Astrocyte (in vitro differentiated cells and primary cell): ENCODE measurements around the gene TNNI2. TPM values are rescaled to one million over a fixed set of nuclear protein-coding genes. Genes with fewer than 3 reads are reported as not detected.

Experiments used
- DNase-seq: peaks from one replicate; pipeline ENCODE4 v3.0.0-alpha.2; 2010; ENCODE audit warnings: low read depth
- FAIRE-seq: peaks from 2 replicates; lab custom pipeline; 2011; peaks lifted over from hg19 to GRCh38; lab: Jason Lieb, UNC
- H2AFZ ChIP-seq: 2 replicates; pipeline ENCODE4 v1.6.0; 2012; ENCODE audit warnings: low read depth, low read length, inconsistent platforms
- H3K27ac ChIP-seq: 2 replicates; pipeline ENCODE4 v1.5.1; 2011; ENCODE audit warnings: low read depth, low read length, inconsistent platforms
- H3K27me3 ChIP-seq: 2 replicates; pipeline ENCODE4 v1.6.0; 2011; ENCODE audit warnings: low read length, inconsistent platforms; ENCODE audit not compliant: insufficient read depth
- H3K36me3 ChIP-seq: 2 replicates; pipeline ENCODE4 v1.5.1; 2011; ENCODE audit warnings: low read length, inconsistent platforms; ENCODE audit not compliant: insufficient read depth
- H3K4me1 ChIP-seq: 2 replicates; pipeline ENCODE4 v1.5.1; 2011; ENCODE audit warnings: low read length, inconsistent platforms; ENCODE audit not compliant: insufficient read depth
- H3K4me2 ChIP-seq: 2 replicates; pipeline ENCODE4 v1.6.0; 2012; ENCODE audit warnings: low read length, inconsistent platforms
- H3K4me3 ChIP-seq: 2 replicates; pipeline ENCODE4 v1.5.1; 2011; ENCODE audit warnings: low read depth, mild to moderate bottlenecking, low read length, inconsistent platforms; ENCODE audit not compliant: insufficient read depth
- H3K79me2 ChIP-seq: 2 replicates; pipeline ENCODE4 v1.6.0; 2012; ENCODE audit warnings: mild to moderate bottlenecking, low read length, inconsistent platforms; ENCODE audit not compliant: insufficient read depth
- H3K9ac ChIP-seq: 2 replicates; pipeline ENCODE4 v1.6.0; 2012; ENCODE audit warnings: mild to moderate bottlenecking, low read length, inconsistent platforms
- H3K9me3 ChIP-seq: 2 replicates; pipeline ENCODE4 v1.5.1; 2012; ENCODE audit warnings: low read depth, mild to moderate bottlenecking, low read length, inconsistent platforms; ENCODE audit not compliant: insufficient read depth
- H4K20me1 ChIP-seq: 2 replicates; pipeline ENCODE4 v1.6.0; 2012; ENCODE audit warnings: low read length, inconsistent platforms; ENCODE audit not compliant: insufficient read depth
- H3K27ac Mint-ChIP-seq: one replicate; pipeline ENCODE4 v1.8.0; 2021; ENCODE audit warnings: mild to moderate bottlenecking, mixed read lengths; ENCODE audit not compliant: unreplicated experiment
- H3K27me3 Mint-ChIP-seq: one replicate; pipeline ENCODE4 v1.8.0; 2021; ENCODE audit warnings: low read depth, mixed read lengths; ENCODE audit not compliant: unreplicated experiment
- H3K36me3 Mint-ChIP-seq: one replicate; pipeline ENCODE4 v1.8.0; 2021; ENCODE audit warnings: low read depth, mixed read lengths; ENCODE audit not compliant: unreplicated experiment
- H3K4me1 Mint-ChIP-seq: one replicate; pipeline ENCODE4 v1.8.0; 2021; ENCODE audit warnings: low read depth, mixed read lengths; ENCODE audit not compliant: unreplicated experiment
- H3K4me3 Mint-ChIP-seq: one replicate; pipeline ENCODE4 v1.8.0; 2021; ENCODE audit warnings: mild to moderate bottlenecking, moderate library complexity, mixed read lengths; ENCODE audit not compliant: unreplicated experiment
- H3K9me3 Mint-ChIP-seq: one replicate; pipeline ENCODE4 v1.8.0; 2021; ENCODE audit warnings: mild to moderate bottlenecking, mixed read lengths; ENCODE audit not compliant: unreplicated experiment
- EZH2 ChIP-seq: IDR thresholded peaks from 2 replicates; pipeline ENCODE4 v1.6.1; 2012; ENCODE audit warnings: mild to moderate bottlenecking, low read length, inconsistent platforms; ENCODE audit not compliant: insufficient read depth
- total RNA-seq: library from RNA; stranded (reverse); gene quantifications from 2 replicates; pipeline ENCODE4 v1.2.1, GENCODE V29; 2021
- TF ChIP-seq, protein P1 (sequence below): IDR thresholded peaks from 2 replicates; pipeline ENCODE4 v1.5.1; 2011; ENCODE audit warnings: low read depth, mild to moderate bottlenecking, inconsistent platforms, low read length, moderate library complexity; ENCODE audit not compliant: insufficient read depth

The TNNI2 gene
- total RNA-seq, 1 donor from 2014 or later, result not detected

DNA sequence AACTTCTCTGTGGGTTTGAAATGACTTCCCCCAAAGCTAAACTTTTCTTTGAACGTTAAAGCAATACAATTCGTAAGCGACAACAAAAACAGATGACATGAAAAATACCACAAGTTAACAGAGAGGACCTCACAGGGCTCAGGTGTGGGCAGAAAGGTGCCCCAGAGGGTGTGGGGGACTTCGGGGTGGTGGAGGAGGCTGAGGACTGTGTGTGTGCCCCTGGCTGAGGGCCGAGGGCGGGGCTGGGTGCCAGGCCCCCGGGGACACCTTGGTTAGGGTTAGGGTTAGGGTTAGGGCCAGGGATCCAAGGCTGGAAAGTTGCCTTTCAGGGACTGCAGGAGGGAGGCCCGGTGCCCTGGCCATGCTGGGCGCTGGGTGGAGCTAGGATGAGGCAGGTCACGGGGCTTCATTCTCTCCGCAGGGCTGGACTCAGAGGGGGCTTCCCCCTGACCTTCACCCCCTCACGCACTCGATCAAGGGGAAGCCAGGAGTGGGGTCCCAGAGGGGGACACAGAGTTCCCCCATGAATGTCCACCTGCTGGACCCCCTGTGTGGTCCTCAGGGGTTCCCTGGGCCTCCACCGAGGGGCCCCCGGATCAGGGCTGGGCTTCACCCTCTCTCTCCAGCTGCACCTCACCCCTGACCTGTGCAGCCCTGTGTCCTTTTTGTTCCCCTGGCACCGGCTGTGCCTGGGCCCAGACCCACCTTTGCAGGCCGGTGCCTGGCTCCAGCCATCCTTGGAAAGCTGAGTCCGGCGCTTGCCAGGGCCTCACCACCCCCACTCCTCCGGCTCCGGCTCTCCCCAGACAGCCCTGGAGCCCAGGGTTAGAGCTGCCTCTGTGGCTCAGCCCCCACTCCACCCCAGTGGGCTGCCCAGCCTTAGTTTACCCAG is 7.0 kb downstream of the TNNI2 start:
- H3K4me1 Mint-ChIP-seq, result no peaks in the 10 kb centered on the region

DNA sequence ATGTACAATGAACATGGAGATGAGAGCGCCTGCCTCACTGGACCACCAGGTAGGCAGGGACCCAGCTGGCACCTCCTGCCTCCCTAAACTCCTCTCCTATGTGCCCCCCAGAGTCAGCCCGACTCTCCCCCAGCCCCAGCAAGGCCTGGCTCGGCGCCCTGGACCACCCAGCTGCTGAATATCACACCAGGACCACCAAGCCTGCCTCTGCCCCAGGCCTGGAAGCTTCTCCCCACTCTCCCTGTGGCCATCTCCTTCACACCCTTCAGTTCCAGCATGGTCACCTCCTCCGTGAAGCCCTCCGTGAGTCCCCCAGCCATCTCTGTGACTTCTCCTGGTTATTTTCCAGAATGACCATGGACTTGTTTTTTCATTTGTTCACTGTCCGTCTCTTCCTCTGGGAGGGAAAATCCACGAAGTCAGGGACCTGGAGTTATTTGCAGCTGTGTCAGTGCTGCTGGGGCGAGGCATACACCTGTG is 7.7 kb downstream of the TNNI2 start:
- no peak overlapping the region for H3K4me3 ChIP-seq
- H3K27me3 Mint-ChIP-seq, result peaks cover 27% of the 10 kb centered on the region
- no peaks in the 10 kb centered on the region for H4K20me1 ChIP-seq
- H2AFZ ChIP-seq, result no peak overlapping the region
- H3K4me1 ChIP-seq, result peaks cover 3% of the 10 kb centered on the region
- TF ChIP-seq, protein P1, sequence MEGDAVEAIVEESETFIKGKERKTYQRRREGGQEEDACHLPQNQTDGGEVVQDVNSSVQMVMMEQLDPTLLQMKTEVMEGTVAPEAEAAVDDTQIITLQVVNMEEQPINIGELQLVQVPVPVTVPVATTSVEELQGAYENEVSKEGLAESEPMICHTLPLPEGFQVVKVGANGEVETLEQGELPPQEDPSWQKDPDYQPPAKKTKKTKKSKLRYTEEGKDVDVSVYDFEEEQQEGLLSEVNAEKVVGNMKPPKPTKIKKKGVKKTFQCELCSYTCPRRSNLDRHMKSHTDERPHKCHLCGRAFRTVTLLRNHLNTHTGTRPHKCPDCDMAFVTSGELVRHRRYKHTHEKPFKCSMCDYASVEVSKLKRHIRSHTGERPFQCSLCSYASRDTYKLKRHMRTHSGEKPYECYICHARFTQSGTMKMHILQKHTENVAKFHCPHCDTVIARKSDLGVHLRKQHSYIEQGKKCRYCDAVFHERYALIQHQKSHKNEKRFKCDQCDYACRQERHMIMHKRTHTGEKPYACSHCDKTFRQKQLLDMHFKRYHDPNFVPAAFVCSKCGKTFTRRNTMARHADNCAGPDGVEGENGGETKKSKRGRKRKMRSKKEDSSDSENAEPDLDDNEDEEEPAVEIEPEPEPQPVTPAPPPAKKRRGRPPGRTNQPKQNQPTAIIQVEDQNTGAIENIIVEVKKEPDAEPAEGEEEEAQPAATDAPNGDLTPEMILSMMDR, result no peak
- no peak for TF ChIP-seq EZH2
- no peak overlapping the region for H3K4me3 Mint-ChIP-seq
- no peak overlapping the region for H3K4me2 ChIP-seq
- H3K4me1 Mint-ChIP-seq, result no peaks in the 10 kb centered on the region
- no peak overlapping the region for H3K27ac Mint-ChIP-seq
- H3K9me3 ChIP-seq, result no peaks in the 10 kb centered on the region
- no peak overlapping the region for H3K9ac ChIP-seq
- FAIRE-seq (no peak), DNase-seq (no peak)
- no peaks in the 10 kb centered on the region for H3K79me2 ChIP-seq
- H3K9me3 Mint-ChIP-seq, result no peaks in the 10 kb centered on the region
- H3K27ac ChIP-seq, result no peak overlapping the region
- H3K36me3 ChIP-seq, result no peaks in the 10 kb centered on the region
- no peaks in the 10 kb centered on the region for H3K36me3 Mint-ChIP-seq
- peaks cover 6% of the 10 kb centered on the region for H3K27me3 ChIP-seq

More for the DNA sequence above, 7.0 kb downstream of the TNNI2 start:
- Mint-ChIP-seq H3K9me3 (no peaks in the 10 kb centered on the region), H3K36me3 (no peaks in the 10 kb centered on the region), H3K27ac (no peak overlapping the region), H3K4me3 (no peak overlapping the region), H3K27me3 (peaks cover 27% of the 10 kb centered on the region)
- H3K27me3 ChIP-seq, result peaks cover 6% of the 10 kb centered on the region
- FAIRE-seq (no peak), DNase-seq (no peak)
- H3K79me2 ChIP-seq, result no peaks in the 10 kb centered on the region
- no peaks in the 10 kb centered on the region for H3K9me3 ChIP-seq
- no peak overlapping the region for H2AFZ ChIP-seq
- H3K4me2 ChIP-seq, result no peak overlapping the region
- no peak overlapping the region for H3K4me3 ChIP-seq
- H4K20me1 ChIP-seq, result no peaks in the 10 kb centered on the region
- H3K4me1 ChIP-seq, result peaks cover 3% of the 10 kb centered on the region
- no peak overlapping the region for H3K9ac ChIP-seq
- TF ChIP-seq, protein P1, result no peak
- TF ChIP-seq EZH2, result no peak
- no peaks in the 10 kb centered on the region for H3K36me3 ChIP-seq
- H3K27ac ChIP-seq, result no peak overlapping the region
